WTC11 (cell line): ENCODE measurements around the gene DRD2. TPM values are rescaled to one million over a fixed set of nuclear protein-coding genes. Genes with fewer than 3 reads are reported as not detected.

Source experiments
- ATAC-seq: fragments of 200-7000 bp; cut with Tn5 transposase; 2 replicates; pipeline ENCODE4 v1.10.0; 2021; ENCODE audit warnings: mild to moderate bottlenecking, moderate library complexity
- CTCF ChIA-PET: fragments of 300-600 bp; sonication (Branson Sonifier 250); formaldehyde crosslinking; loops from one replicate; lab custom pipeline; 2021; ENCODE audit warnings: antibody characterized with exemption; lab: Charles Lee
- POLR2A ChIA-PET: fragments of 350-600 bp; sonication (Branson Sonifier 250); formaldehyde crosslinking; loops from one replicate; lab custom pipeline; 2021; ENCODE audit warnings: antibody characterized with exemption; lab: Charles Lee
- DNase-seq: peaks from one replicate; pipeline ENCODE4 v3.0.0; 2021; ENCODE audit warnings: low spot score
- H3K27ac Mint-ChIP-seq: 2 replicates; pipeline ENCODE4 v1.8.0; 2021; ENCODE audit warnings: mixed read lengths
- H3K27me3 Mint-ChIP-seq: 2 replicates; pipeline ENCODE4 v1.8.0; 2021; ENCODE audit warnings: low read depth, mild to moderate bottlenecking, moderate library complexity, mixed read lengths
- H3K36me3 Mint-ChIP-seq: 2 replicates; pipeline ENCODE4 v1.8.0; 2021; ENCODE audit warnings: mixed read lengths
- H3K4me1 Mint-ChIP-seq: 2 replicates; pipeline ENCODE4 v1.8.0; 2022; ENCODE audit warnings: mixed read lengths
- H3K4me3 Mint-ChIP-seq: 2 replicates; pipeline ENCODE4 v1.8.0; 2021; ENCODE audit warnings: mild to moderate bottlenecking, moderate library complexity, mixed read lengths
- H3K9me3 Mint-ChIP-seq: 2 replicates; pipeline ENCODE4 v1.8.0; 2021; ENCODE audit warnings: mixed read lengths
- AR ChIP-seq: fragments of 250-450 bp; sonication (Bioruptor Pico); IDR thresholded peaks from 2 replicates; pipeline ENCODE4 v1.9.0; 2021; ENCODE audit warnings: mild to moderate bottlenecking
- ATF3 ChIP-seq: sonication (generic); formaldehyde crosslinking; conservative IDR thresholded peaks from 2 replicates; pipeline ENCODE4 v1.8.1; 2022; ENCODE audit warnings: mild to moderate bottlenecking, missing genetic modification reagents
- CREM ChIP-seq: sonication (generic); formaldehyde crosslinking; IDR thresholded peaks from 2 replicates; pipeline ENCODE4 v1.8.1; 2022; ENCODE audit warnings: mild to moderate bottlenecking, missing genetic modification reagents, moderate library complexity
- EMX1 ChIP-seq: fragments of 250-450 bp; sonication (Bioruptor Pico); IDR thresholded peaks from 2 replicates; pipeline ENCODE4 v1.8.0; 2021; ENCODE audit warnings: mild to moderate bottlenecking
- IRF1 ChIP-seq: sonication (generic); formaldehyde crosslinking; IDR thresholded peaks from 2 replicates; pipeline ENCODE4 v1.8.0; 2023; ENCODE audit warnings: missing genetic modification reagents
- JUN ChIP-seq: sonication (generic); formaldehyde crosslinking; IDR thresholded peaks from 2 replicates; pipeline ENCODE4 v1.8.0; 2023; ENCODE audit warnings: mild to moderate bottlenecking, missing genetic modification reagents
- PRRX2 ChIP-seq: fragments of 250-450 bp; sonication (Bioruptor Pico); IDR thresholded peaks from 2 replicates; pipeline ENCODE4 v1.8.0; 2021; ENCODE audit warnings: mild to moderate bottlenecking
- SMAD4 ChIP-seq: sonication (generic); formaldehyde crosslinking; IDR thresholded peaks from 2 replicates; pipeline ENCODE4 v1.8.0; 2022; ENCODE audit warnings: mild to moderate bottlenecking, missing genetic modification reagents
- SOX15 ChIP-seq: fragments of 250-450 bp; sonication (Bioruptor Pico); IDR thresholded peaks from 2 replicates; pipeline ENCODE4 v1.9.0; 2021; ENCODE audit warnings: mild to moderate bottlenecking
- ZBTB21 ChIP-seq: sonication (generic); formaldehyde crosslinking; IDR thresholded peaks from 2 replicates; pipeline ENCODE4 v1.8.1; 2023; ENCODE audit warnings: mild to moderate bottlenecking, missing genetic modification reagents, borderline replicate concordance
- ZBTB43 ChIP-seq: sonication (generic); formaldehyde crosslinking; IDR thresholded peaks from 2 replicates; pipeline ENCODE4 v1.8.1; 2023; ENCODE audit warnings: mild to moderate bottlenecking, missing genetic modification reagents
- ZNF121 ChIP-seq: sonication (generic); formaldehyde crosslinking; IDR thresholded peaks from 2 replicates; pipeline ENCODE4 v1.8.0; 2023; ENCODE audit warnings: missing genetic modification reagents
- total RNA-seq: library from RNA; stranded (reverse); gene quantifications from 3 replicates; pipeline ENCODE4 v1.2.3, GENCODE V29; 2021
- TF ChIP-seq, protein P1 (sequence below): fragments of 250-450 bp; sonication (Bioruptor Pico); IDR thresholded peaks from 2 replicates; pipeline ENCODE4 v1.8.0; 2021; ENCODE audit warnings: mild to moderate bottlenecking
- TF ChIP-seq, protein P2 (sequence below): sonication (generic); formaldehyde crosslinking; IDR thresholded peaks from 2 replicates; pipeline ENCODE4 v1.8.1; 2023; ENCODE audit warnings: mild to moderate bottlenecking, missing genetic modification reagents, moderate library complexity

The DRD2 gene
- total RNA-seq, 1 experiment from 2014 or later = 0.20 TPM

GRCh38 chr11:113464416-113464815 is 10.8 kb downstream of the DRD2 start:
- CTCF ChIA-PET = no interaction called here
- Mint-ChIP-seq H3K36me3 (no peaks in the 10 kb centered on the region), H3K4me3 (no peak overlapping the region), H3K27ac (no peak overlapping the region), H3K4me1 (no peaks in the 10 kb centered on the region), H3K9me3 (no peaks in the 10 kb centered on the region), H3K27me3 (peaks cover 2% of the 10 kb centered on the region)
- ATAC-seq (no peak), DNase-seq (no peak)
- POLR2A ChIA-PET = no interaction called here
- no peak for TF ChIP-seq PRRX2 (CRISPR knock-in tag)
- no peak for TF ChIP-seq IRF1 (CRISPR knock-in tag)
- TF ChIP-seq, protein P1, sequence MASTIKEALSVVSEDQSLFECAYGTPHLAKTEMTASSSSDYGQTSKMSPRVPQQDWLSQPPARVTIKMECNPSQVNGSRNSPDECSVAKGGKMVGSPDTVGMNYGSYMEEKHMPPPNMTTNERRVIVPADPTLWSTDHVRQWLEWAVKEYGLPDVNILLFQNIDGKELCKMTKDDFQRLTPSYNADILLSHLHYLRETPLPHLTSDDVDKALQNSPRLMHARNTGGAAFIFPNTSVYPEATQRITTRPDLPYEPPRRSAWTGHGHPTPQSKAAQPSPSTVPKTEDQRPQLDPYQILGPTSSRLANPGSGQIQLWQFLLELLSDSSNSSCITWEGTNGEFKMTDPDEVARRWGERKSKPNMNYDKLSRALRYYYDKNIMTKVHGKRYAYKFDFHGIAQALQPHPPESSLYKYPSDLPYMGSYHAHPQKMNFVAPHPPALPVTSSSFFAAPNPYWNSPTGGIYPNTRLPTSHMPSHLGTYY (CRISPR knock-in tag) = no peak
- TF ChIP-seq SOX15 (CRISPR knock-in tag) = no peak
- TF ChIP-seq SMAD4 (CRISPR knock-in tag) = no peak
- TF ChIP-seq JUN = no peak

DNA sequence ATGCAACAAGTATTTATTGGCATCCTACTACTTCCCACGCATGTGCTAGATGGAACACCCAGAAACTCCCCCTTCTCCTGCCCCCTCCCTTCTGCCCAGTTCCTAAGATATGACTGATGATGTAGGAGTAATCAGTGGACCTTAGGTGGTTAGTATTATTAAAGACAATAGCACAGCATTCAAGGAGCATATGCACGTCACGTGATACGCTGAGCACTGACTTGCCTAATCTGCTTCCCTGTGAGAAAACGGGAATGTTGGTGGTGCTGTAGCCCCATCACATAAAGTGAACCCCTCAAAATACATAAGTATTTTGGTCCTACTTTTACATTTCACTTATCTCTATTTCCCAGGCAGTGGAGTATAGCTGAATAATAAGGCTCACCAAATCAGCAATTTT is 12.4 kb downstream of the DRD2 start:
- DNase-seq = no peak
- peaks cover 2% of the 10 kb centered on the region for H3K27me3 Mint-ChIP-seq

More for the DNA sequence above, 12.4 kb downstream of the DRD2 start:
- peaks cover 9% of the 10 kb centered on the region for H3K4me1 Mint-ChIP-seq
- ATAC-seq = no peak
- TF ChIP-seq ZBTB21 (CRISPR knock-in tag) = no peak
- no peak for TF ChIP-seq ATF3
- no peak for TF ChIP-seq ZBTB43 (CRISPR knock-in tag)
- no peak for TF ChIP-seq SMAD4 (CRISPR knock-in tag)
- no peak for TF ChIP-seq ZNF121 (CRISPR knock-in tag)
- no peak for TF ChIP-seq EMX1 (CRISPR knock-in tag)
- TF ChIP-seq AR (CRISPR knock-in tag) = no peak
- TF ChIP-seq, protein P2, sequence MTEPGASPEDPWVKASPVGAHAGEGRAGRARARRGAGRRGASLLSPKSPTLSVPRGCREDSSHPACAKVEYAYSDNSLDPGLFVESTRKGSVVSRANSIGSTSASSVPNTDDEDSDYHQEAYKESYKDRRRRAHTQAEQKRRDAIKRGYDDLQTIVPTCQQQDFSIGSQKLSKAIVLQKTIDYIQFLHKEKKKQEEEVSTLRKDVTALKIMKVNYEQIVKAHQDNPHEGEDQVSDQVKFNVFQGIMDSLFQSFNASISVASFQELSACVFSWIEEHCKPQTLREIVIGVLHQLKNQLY (CRISPR knock-in tag) = no peak
- TF ChIP-seq CREM = no peak
- no peaks in the 10 kb centered on the region for H3K9me3 Mint-ChIP-seq
- no peak overlapping the region for H3K4me3 Mint-ChIP-seq
- H3K27ac Mint-ChIP-seq = no peak overlapping the region
- CTCF ChIA-PET = no interaction called here
- no peaks in the 10 kb centered on the region for H3K36me3 Mint-ChIP-seq
- POLR2A ChIA-PET = no interaction called here
